CD4-positive, alpha-beta T cell treated with Interleukin-21 for 1 hour (primary cell): ENCODE results near the gene CLEC4G.
A peak's percentile ranks its signal among the peaks of the same experiment; 100 is the strongest.

Source experiments
- DNase-seq: peaks from one replicate; pipeline ENCODE4 v3.0.0-alpha.2; 2020

The CLEC4G gene

DNA sequence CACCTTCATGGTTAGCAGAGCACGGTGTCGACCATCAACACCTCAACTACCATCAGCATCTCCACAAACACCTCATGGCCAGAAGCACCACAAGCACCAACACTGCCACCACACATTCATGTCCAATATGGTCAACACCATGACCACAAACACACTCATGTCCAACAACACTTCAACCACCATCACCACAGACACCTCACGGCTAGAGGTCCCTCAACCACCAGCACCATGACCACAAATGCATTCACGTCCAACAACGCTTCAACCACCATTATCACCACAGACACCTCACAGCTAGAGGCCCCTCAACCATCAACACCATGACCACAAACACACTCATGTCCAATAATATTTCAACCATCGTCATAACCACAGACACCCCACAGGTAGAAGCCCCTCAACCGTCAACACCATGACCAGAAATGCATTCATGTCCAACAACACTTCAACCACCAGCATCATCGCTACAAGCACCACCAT is 41.1 kb downstream of the CLEC4G start:
- DNase-seq, result peak; percentile 57

DNA sequence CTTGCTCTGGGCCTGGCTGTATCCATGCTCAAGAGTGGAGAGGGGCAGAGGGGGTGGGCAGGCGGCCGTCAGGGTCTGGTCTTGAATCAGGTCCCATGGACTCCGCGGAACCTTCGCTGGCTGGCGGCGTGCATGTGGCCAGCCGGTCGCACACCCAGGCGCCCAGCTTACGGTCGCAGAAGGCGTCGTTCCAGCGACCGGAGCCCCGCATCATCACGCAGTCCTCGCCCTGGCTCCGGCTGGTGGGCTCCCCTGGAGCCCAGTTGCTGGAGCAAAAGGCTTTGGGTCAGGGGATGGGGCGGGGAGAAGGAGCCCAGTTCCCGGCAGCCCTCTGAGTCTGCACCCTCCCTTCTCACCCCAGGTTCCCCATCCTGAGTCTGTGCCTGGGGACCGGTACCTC is 42.7 kb downstream of the CLEC4G start:
- DNase-seq, result no peak

DNA sequence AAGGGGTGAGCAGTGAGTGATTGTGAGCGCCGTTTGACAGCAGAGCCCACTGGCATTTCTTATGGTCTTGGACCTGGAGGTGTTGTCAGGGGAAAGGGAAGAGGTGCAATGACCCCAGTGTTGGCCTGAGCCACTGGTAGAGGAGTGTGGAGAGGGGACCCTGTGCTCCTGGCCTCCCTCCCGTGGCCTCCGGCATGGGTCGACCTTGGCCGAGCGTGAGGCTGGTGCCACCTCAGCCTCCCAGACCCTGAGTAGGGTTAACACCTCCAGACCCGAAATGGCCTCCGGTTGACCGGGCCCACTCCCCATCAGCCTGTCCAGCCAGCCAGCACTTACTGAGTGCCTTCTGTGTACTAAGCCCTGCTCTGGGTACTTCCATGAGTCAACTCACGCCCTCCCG is 44.7 kb downstream of the CLEC4G start:
- DNase-seq, result no peak

DNA sequence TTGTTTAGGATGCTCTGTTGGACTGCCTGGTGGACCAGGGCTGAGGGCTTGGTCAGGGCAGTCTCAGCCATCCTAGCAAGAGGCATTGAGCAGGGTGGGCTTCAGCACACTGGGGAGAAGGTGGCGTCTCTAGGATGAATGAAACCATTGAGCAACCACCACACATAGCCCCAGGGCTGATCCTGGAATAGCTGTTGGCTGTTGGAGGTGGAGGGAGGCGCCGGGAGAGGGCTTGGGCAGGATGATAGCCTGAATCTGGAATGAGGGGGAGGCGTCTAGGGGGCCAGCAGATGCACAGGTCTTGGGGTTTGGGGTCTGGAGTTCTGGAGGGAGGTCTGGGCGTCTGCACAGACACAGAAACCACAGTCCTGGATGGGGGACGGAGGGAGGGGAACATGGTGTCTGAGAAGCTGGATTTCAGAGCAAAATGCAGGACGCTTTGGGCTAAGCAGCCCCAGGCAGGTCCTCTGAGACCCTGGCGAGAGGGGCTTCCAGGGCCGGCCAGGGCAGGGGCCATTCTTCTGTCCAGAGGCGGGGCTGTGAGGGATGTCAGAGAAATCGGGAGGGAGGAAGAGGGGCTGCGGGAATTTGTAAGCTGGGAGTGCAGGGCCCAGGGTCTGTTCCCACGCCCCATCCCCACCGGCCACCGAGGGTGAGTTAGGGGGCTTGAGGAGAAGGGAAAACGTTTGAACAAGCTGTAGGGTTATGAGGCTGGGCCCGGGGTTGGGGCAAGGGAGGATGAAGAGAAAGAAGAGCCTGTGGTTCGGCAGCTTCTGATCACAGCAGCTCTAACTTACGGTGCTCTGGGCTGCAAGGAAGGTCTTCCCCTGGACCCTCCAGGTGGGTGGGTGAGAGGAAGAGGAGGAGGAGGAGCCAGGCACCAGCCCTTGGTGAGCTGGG is 46.1 kb downstream of the CLEC4G start:
- no peak for DNase-seq

DNA sequence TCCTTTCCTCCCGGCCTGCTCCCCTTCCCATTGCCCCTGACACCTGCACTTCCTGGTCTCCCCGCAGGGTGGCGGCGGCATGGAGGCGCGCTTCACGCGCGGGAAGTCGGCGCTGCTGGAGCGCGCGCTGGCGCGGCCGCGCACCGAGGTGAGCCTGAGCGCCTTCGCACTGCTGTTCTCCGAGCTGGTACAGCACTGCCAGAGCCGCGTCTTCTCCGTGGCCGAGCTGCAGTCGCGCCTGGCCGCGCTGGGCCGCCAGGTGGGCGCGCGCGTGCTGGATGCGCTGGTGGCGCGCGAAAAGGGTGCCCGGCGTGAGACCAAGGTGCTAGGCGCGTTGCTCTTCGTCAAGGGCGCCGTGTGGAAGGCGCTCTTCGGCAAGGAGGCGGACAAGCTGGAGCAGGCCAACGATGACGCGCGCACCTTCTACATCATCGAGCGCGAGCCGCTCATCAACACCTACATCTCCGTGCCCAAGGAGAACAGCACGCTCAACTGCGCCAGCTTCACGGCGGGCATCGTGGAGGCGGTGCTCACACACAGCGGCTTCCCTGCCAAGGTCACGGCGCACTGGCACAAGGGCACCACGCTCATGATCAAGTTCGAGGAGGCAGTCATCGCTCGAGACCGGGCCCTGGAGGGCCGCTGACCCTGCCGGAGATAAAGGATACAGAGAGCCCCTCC is 49.6 kb downstream of the CLEC4G start:
- DNase-seq, result no peak

DNA sequence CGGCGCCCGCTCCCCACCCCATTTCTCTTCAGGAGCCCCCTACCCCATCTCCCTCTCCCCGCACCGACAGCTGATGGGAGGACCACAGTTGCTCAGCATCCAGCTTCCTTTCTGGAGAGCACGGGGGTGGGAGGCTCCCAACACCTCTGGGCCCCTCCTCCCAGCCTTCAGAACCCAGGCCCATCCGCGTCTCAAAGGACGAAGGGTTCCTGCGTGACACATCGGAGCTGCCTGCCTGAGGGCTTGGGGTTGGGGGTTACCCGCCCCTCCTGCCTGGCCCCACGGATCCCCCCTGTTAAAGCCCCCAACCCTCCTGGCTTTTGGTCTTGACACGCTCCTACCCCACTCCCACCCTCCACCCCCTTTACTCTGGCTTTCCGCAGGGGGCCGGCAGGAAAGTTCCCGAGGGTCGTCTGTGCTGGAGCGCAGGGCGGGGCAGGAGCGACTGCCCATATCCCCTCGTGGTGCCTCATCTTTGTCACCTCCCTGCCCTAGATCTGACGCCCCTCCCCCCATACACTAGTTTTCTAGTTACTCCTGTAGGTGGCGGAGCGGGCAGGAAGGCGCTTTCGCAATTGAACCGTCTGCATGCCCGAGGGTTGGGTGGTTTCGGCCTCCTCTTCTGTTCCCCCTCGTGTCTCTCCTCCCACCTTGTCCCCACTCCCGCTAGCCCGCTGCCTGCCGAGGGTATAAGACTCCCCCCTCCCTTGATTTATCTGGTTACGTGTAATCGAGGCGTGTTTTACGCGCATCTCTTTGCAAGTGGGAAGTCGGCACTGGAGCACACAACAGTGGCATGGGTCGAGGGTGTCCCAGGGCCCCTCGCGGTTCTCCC is 50.4 kb downstream of the CLEC4G start:
- peak; percentile 89 for DNase-seq

DNA sequence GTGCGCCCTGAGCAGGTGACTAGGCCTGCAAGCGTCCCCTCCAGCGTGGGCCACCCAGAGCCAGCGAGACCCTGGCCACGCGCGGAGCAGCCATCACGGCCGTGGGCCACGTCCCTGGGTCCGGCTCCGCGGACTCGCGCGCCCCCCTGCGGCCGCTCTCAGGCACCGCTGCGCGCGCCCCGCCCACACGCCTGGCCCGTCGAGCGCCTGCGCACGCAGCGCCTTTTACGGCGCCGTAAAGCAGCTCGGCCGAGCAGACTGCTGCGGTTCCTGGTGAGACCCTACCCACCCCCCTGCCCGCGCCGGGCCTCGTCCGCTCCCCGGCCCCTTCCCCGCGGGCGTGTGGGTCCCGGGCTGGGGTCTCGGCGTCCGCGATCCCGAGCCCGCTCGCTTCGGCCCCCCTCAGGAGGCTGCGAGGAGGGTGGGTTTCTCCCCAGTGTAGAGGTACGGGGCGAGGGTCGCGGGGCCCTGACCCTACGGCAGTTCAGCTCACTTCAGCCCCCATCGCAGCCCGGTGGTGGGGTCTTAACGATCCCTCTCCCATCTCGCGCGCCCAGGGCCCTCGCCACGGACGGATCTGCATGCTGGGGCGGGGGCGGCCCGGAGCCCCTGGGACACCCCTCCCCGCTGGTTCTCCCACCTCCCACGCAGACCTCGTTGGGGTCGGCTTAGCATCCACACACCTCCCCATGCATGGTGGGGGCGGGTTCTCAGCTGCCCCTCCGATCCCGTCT is 51.1 kb downstream of the CLEC4G start, which contains the start of gene TRAPPC5:
Gene TRAPPC5, plus strand, starts transcription at position 228 of the 734 bp plus-strand sequence. CDS start 1,421 bp downstream, outside the sequence.
- DNase-seq, result peak; percentile 89

DNA sequence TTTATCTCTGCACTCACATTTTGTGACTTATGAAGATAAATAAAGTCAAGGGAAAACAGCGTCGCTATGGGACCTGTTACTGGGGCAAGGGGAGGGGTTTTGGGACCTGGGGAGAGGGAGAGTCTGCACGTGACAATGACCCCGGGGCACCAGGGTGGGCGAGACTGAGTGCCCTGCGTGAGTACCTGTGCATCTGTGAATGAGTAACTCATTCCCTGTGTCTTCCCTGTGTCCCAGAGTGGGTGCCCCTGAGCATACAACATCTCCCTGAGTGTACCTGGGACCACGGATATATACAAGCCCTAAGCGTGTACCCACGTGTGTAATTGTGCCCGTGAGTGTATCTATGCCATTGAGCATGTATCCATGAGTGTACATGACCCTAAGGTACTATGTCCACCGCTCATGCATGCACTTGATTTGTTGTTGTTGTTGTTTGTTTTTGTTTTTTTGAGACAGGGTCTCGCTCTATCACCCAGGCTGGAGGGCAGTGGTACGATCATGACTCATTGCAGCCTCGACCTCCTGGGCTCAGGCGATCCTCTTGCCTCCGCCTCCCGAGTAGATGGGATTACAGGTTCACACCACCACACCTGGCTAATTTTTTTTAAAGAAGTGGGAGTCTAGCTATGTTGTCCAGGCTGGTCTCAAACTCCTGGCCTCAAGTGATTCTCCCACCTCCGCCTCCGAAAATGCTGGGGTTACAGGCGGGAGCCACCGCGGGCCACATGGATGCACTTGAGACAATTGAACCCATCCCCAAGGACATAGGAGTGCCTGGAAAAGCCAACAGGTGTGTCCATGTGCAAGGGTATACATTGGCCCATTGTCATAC is 51.9 kb downstream of the CLEC4G start:
- DNase-seq, result no peak

DNA sequence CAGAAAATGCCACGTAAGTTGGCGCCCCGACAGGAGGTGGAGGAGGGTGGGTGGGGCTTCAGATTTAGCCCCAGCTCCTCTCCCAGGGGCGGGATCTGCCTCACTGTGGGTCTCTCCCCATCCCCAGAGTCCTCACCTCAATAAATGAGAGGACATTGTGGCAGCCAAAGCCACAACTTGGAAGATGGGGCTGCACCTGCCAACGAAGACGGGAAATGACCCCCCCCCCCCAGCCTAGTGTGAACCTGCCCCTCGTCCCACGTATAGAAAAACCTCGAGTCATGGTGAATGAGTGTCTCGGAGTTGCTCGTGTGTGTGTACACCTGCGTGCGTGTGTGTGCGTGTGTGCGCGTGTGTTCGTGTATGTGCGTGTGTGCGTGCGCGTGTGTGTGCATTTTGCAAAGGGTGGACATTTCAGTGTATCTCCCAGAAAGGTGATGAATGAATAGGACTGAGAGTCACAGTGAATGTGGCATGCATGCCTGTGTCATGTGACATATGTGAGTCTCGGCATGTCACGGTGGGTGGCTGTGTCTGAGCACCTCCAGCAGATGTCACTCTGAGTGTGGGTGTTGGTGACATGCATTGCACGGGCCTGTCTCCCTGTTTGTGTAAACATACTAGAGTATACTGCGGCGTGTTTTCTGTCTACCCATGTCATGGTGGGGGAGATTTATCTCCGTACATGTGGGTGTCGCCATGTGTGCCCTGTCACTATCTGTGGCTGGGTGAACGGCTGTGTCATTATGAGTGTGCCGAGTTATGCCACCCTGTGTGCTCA is 52.7 kb downstream of the CLEC4G start:
- peak; percentile 81 for DNase-seq
